HG03196 (cell line): ENCODE data around the gene ZNF415.
A peak's percentile ranks its signal among the peaks of the same experiment; 100 is the strongest.
"Not testable (repeated sequence)": the region's sequence is repeated elsewhere in the genome, so short reads cannot be mapped to it uniquely, and the experiment has no call there.

Experiments
- ATAC-seq: cut with Tn5 transposase; IDR thresholded peaks from one replicate; pipeline ENCODE4 v1.9.1; 2021; ENCODE audit not compliant: unreplicated experiment

Gene ZNF415

GRCh38 chr19:53102756-53103233 lies 29.9 kb downstream of the ZNF415 start:
- ATAC-seq, result peak; percentile 20

GRCh38 chr19:53102206-53102755 lies 30.4 kb downstream of the ZNF415 start:
- no peak for ATAC-seq

GRCh38 chr19:53101518-53101917 lies 31.2 kb downstream of the ZNF415 start:
- ATAC-seq, result no peak

GRCh38 chr19:53098570-53098969 lies 34.1 kb downstream of the ZNF415 start:
- ATAC-seq, result not testable (repeated sequence)

- ATAC-seq, result not testable (repeated sequence)
Observed at GRCh38 chr19:53096982-53097690, 35.6 kb downstream of the ZNF415 start.

GRCh38 chr19:53096579-53096978 lies 36.1 kb downstream of the ZNF415 start:
- not testable (repeated sequence) for ATAC-seq

GRCh38 chr19:53094754-53095575 lies 37.7 kb downstream of the ZNF415 start:
- no peak for ATAC-seq

- ATAC-seq, result no peak
Observed at GRCh38 chr19:53092723-53093122, 40.0 kb downstream of the ZNF415 start.

GRCh38 chr19:53091413-53092254 lies 41.1 kb downstream of the ZNF415 start:
- no peak for ATAC-seq

GRCh38 chr19:53088091-53088490 lies 44.6 kb downstream of the ZNF415 start:
- ATAC-seq, result no peak

GRCh38 chr19:53086949-53087348 lies 45.8 kb downstream of the ZNF415 start:
- ATAC-seq, result no peak

- ATAC-seq, result no peak
Observed at GRCh38 chr19:53085496-53085895, 47.2 kb downstream of the ZNF415 start.

- ATAC-seq, result no peak
Observed at GRCh38 chr19:53082929-53083328, 49.8 kb downstream of the ZNF415 start.

GRCh38 chr19:53079313-53079924 lies 53.3 kb downstream of the ZNF415 start:
- no peak for ATAC-seq

- ATAC-seq, result no peak
Observed at GRCh38 chr19:53078668-53079067, 54.0 kb downstream of the ZNF415 start.

- ATAC-seq, result no peak
Observed at GRCh38 chr19:53076984-53077383, 55.7 kb downstream of the ZNF415 start.

- no peak for ATAC-seq
Observed at GRCh38 chr19:53068834-53069233, 63.9 kb downstream of the ZNF415 start.

- ATAC-seq, result no peak
Observed at GRCh38 chr19:53068199-53068598, 64.5 kb downstream of the ZNF415 start.

GRCh38 chr19:53057904-53058580 lies 74.7 kb downstream of the ZNF415 start:
- ATAC-seq, result no peak
